Measurements from ENCODE around the gene FER.

FER gene

GRCh38 chr5:109242518-109242917, 494.8 kb downstream of the FER start:
- no peak for DNase-seq (ENCODE audit: low read depth in 2 of 2)

DNA sequence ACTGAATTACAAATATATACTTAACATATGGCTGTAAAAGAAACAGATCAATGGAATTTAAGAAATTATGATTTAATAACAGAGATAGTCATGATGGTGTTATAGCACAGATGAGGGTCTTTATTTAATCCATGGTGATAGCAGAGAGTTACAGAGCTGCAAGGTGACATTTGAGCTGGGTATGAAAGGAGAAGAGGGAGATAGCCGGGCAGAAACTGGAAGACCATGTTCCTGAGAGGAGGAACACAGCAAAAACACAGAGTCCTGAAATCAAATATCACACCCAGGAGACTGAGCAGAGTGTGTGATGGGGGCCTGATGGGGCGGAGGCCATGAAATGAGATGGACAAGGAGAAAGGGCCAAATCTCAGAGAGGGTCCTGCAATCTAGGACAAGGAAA, 498.7 kb downstream of the FER start:
- DNase-seq (ENCODE audit: low read depth in 2 of 2): no peak

Measured in stimulated activated CD8-positive, alpha-beta memory T cell treated with anti-CD3 and anti-CD28 coated beads, Interleukin-2, amount 100 ng/mL, for 1 hour (primary cell).